ENCODE results near the gene TMEM42.

Gene TMEM42

DNA sequence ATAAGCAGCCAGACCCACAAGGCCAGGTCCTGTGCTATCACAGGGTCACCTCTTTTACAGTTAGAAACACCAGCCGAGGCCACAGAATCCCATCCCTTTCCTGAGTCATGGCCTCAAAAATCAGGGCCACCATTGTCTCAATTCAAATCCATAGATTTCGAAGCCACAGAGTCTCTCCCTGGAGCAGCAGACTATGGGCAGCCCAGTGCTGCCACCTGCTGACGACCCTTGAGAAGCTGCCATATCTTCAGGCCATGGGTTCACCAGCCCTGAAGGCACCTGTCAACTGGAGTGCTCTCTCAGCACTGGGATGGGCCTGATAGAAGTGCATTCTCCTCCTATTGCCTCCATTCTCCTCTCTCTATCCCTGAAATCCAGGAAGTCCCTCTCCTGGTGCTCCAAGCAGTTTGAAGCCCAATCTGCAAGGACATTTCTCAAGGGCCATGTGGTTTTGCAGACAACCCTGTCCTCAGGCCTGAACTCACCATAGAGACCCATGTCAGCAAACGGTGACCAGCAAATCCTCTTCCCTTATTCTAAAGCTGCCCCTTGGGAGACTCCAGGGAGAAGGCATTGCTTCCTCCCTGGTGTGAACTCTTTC lies 52.3 kb downstream of the TMEM42 start:
- DNase-seq = peak; percentile 68

DNA sequence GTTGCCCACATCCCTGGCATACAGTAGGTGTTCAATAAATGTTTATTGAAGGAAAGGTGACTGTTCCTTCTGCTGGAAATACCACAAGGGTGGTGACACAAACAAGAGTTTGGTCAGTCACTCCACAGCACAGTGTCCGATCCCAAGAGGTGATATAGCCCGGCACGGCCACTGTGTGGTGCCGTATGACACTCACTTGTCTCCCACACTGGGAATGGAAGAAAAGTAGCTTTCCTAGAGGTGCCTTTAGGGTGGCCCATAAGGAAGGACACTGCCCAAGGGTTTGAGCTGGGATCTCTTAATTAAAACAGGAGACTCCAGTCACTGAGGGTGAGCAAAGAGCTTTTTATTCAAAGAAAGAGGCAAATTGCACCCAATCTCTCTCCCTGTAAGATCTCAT lies 53.2 kb downstream of the TMEM42 start:
- DNase-seq = no peak

Measured in fibroblast of skin of abdomen (primary cell).